Osteoblast (primary cell): ENCODE measurements around the gene FSTL4. TPM values are rescaled to one million over a fixed set of nuclear protein-coding genes. Genes with fewer than 3 reads are reported as not detected.

ENCODE experiments used
- DNase-seq: peaks from one replicate; pipeline ENCODE4 v3.0.0; 2011; ENCODE audit warnings: low spot score, mixed read lengths; ENCODE audit not compliant: insufficient read length; ENCODE audit errors: missing footprints
- H2AFZ ChIP-seq: 2 replicates; pipeline ENCODE4 v1.6.0; 2011; ENCODE audit warnings: mild to moderate bottlenecking, low read length
- H3K27ac ChIP-seq: 2 replicates; pipeline ENCODE4 v1.5.1; 2011; ENCODE audit warnings: mild to moderate bottlenecking, low read depth, low read length, moderate library complexity
- H3K27me3 ChIP-seq: 2 replicates; pipeline ENCODE4 v1.6.0; 2012; ENCODE audit warnings: mild to moderate bottlenecking, control low read depth, inconsistent platforms, low read length, moderate library complexity; ENCODE audit not compliant: insufficient read depth
- H3K36me3 ChIP-seq: 2 replicates; pipeline ENCODE4 v1.5.1; 2011; ENCODE audit warnings: mild to moderate bottlenecking, low read length, control low read depth, moderate library complexity; ENCODE audit not compliant: insufficient read depth
- H3K4me1 ChIP-seq: 2 replicates; pipeline ENCODE4 v1.5.1; 2011; ENCODE audit warnings: mild to moderate bottlenecking, low read length, control low read depth, moderate library complexity; ENCODE audit not compliant: insufficient read depth
- H3K4me2 ChIP-seq: 2 replicates; pipeline ENCODE4 v1.6.0; 2011; ENCODE audit warnings: mild to moderate bottlenecking, low read length; ENCODE audit not compliant: insufficient read depth
- H3K4me3 ChIP-seq: fragments of 200-600 bp; sonication (generic); 3 replicates; pipeline ENCODE4 v1.5.1; 2012; ENCODE audit warnings: mild to moderate bottlenecking, low read length, inconsistent platforms; ENCODE audit not compliant: insufficient read depth
- H3K79me2 ChIP-seq: 2 replicates; pipeline ENCODE4 v1.6.0; 2012; ENCODE audit warnings: mild to moderate bottlenecking, low read length, control low read depth, inconsistent platforms; ENCODE audit not compliant: insufficient read depth
- H3K9me3 ChIP-seq: 2 replicates; pipeline ENCODE4 v1.5.1; 2011; ENCODE audit warnings: low read depth, low read length, control low read depth
- H4K20me1 ChIP-seq: 2 replicates; pipeline ENCODE4 v1.6.0; 2012; ENCODE audit warnings: mild to moderate bottlenecking, low read length, control low read depth; ENCODE audit not compliant: insufficient read depth
- CTCF ChIP-seq: IDR thresholded peaks from 2 replicates; pipeline ENCODE4 v1.5.1; 2011; ENCODE audit warnings: mild to moderate bottlenecking, low read depth, low read length, moderate library complexity; ENCODE audit errors: extremely low read depth
- total RNA-seq: library from RNA; depleted of rRNA; stranded (reverse); fragments of >200 nt; gene quantifications from 2 replicates; pipeline ENCODE4 v1.2.3, GENCODE V29; 2012

The FSTL4 gene
- total RNA-seq, 1 donor = not detected

- Histone ChIP-seq H3K27ac (no peak overlapping the region), H3K36me3 (no peaks in the 10 kb centered on the region), H4K20me1 (no peaks in the 10 kb centered on the region), H3K9me3 (no peaks in the 10 kb centered on the region), H3K27me3 (no peaks in the 10 kb centered on the region), H3K4me3 (no peak overlapping the region), H3K79me2 (no peaks in the 10 kb centered on the region), H2AFZ (no peak overlapping the region), H3K4me2 (no peak overlapping the region), H3K4me1 (no peaks in the 10 kb centered on the region)
- DNase-seq = peak; percentile 37
- TF ChIP-seq CTCF = no peak
Measured at GRCh38 chr5:133602835-133603380, 9.4 kb downstream of the FSTL4 start.

- Histone ChIP-seq H2AFZ (no peak overlapping the region), H3K27me3 (no peaks in the 10 kb centered on the region), H3K9me3 (no peaks in the 10 kb centered on the region), H4K20me1 (no peaks in the 10 kb centered on the region), H3K27ac (no peak overlapping the region), H3K4me2 (no peak overlapping the region), H3K4me3 (no peak overlapping the region), H3K79me2 (no peaks in the 10 kb centered on the region), H3K36me3 (no peaks in the 10 kb centered on the region), H3K4me1 (no peaks in the 10 kb centered on the region)
- no peak for DNase-seq
- no peak for TF ChIP-seq CTCF
Measured at GRCh38 chr5:133599600-133599999, 12.7 kb downstream of the FSTL4 start.

- no peaks in the 10 kb centered on the region for H3K9me3 ChIP-seq
- no peaks in the 10 kb centered on the region for H3K36me3 ChIP-seq
- H2AFZ ChIP-seq = no peak overlapping the region
- no peaks in the 10 kb centered on the region for H3K27me3 ChIP-seq
- TF ChIP-seq CTCF = no peak
- H3K4me1 ChIP-seq = no peaks in the 10 kb centered on the region
- no peaks in the 10 kb centered on the region for H3K79me2 ChIP-seq
- no peaks in the 10 kb centered on the region for H4K20me1 ChIP-seq
- no peak overlapping the region for H3K4me2 ChIP-seq
- no peak for DNase-seq
- no peak overlapping the region for H3K27ac ChIP-seq
- H3K4me3 ChIP-seq = no peak overlapping the region
Measured at GRCh38 chr5:133599044-133599443, 13.3 kb downstream of the FSTL4 start.

- Histone ChIP-seq H3K4me2 (no peak overlapping the region), H3K79me2 (no peaks in the 10 kb centered on the region), H3K27ac (no peak overlapping the region), H3K36me3 (no peaks in the 10 kb centered on the region), H3K27me3 (no peaks in the 10 kb centered on the region), H3K9me3 (no peaks in the 10 kb centered on the region), H3K4me1 (no peaks in the 10 kb centered on the region), H2AFZ (no peak overlapping the region), H3K4me3 (no peak overlapping the region), H4K20me1 (no peaks in the 10 kb centered on the region)
- DNase-seq = no peak
- TF ChIP-seq CTCF = no peak
Measured at GRCh38 chr5:133596049-133596448, 16.3 kb downstream of the FSTL4 start.
